Amniotic stem cell (primary cell): Measurements from ENCODE around the gene GAPDH.
A peak's percentile ranks its signal among the peaks of the same experiment; 100 is the strongest.
"Not testable (repeated sequence)": the region's sequence is repeated elsewhere in the genome, so short reads cannot be mapped to it uniquely, and the experiment has no call there.

ENCODE experiments used
- DNase-seq: peaks from one replicate; lab custom pipeline; 2025; lab: John Stamatoyannopoulos, UW

GAPDH gene

DNA sequence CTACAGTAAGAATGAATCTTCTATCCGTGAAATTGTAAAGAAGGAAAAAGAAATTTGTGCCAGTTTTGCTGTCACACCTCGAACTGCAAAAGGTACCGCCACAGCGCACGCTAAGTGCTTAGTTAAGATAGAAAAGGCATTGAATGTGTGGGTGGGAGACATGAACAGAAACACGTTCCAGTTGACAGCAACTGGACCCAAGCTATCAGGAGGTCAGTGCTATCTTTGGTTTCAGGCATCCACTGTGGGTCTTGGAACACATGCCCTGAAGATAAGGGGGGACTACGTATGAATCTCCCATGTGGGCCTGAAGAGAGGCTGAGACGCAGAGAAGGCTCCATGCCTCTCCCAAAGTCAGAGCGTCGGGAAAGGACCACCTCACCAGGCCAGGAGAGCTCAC, 11.7 kb downstream of the GAPDH start:
- DNase-seq, result no peak

DNA sequence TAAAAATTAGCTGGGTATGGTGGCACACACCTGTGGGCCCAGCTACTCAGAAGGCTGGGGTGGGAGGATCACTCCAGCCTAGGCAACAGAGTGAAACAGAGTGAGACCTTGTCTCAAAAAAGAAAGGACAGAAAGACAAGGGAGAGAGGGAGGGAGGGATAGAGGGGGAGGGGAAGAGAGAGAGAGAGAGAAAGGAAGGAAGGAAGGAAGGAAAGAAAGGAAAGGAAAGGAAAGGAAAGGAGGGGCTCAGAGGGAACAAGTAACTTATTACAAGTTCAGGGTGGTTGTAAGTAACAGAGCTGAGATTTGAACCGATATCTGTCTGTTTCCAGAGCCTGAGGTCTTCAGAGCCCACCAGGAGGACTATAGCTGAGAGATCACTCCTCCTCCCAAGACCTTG, 13.2 kb downstream of the GAPDH start:
- DNase-seq, result no peak

GRCh38 chr12:6547987-6548386, 13.7 kb downstream of the GAPDH start:
- DNase-seq, result peak; percentile 52

- DNase-seq, result no peak
Measured at GRCh38 chr12:6548556-6548955, 14.2 kb downstream of the GAPDH start.

DNA sequence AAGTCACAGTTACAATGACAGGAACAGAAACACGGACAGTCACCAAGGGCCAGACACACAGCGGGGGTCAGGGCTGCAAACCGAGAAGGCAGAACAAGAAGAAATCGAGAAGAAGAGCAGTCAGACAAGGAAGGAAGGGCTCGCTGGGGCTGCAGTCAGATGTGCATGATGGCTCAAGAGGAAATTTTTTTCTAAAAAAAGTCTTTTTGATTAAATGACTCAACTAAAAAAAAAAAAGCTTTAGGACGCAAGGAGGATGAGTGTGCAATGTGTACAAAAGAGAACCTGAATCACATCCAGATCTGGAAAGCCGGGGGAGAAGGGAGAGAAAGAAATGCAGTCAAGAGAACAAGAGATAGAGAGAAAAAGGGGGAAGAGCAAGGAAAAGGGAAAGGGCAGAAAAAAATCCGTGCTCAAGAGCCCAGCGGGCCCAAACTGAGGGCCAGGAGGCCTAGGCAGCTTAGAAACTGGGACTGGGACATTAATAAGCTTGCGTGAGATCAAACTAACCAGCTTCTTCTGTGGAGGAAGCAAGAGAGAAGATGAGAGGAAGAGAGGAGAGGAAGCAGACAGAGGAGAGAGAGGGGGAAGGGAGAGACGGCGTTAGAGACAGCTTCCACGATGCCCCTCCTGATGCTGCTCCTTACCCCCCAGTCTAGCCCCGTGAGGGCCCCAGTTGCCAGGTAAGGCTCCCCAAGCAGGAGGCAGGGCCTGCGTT, 14.8 kb downstream of the GAPDH start:
- DNase-seq, result peak; percentile 49

DNA sequence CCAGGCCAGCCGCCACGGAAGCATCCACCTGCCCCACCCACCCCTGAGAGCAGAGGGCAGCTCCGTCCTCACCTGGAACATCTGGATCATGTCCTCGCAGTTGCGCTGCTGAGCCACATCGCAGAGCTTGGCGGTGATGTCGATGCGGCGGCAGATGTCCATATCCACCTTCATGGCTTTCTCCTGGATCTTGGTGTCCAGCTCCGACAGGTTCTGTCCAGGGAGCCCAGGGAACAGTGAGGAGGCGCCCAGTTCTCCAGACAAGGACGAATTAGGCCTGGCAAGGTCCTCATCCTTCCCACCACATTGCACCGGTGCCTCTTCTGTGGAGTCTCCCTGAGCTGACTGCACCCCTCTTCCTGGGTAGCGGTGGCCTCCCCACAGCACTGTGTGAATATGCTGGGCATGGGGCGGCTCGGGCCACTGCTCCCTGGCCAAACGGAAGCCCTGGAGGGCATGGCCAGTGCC, 15.4 kb downstream of the GAPDH start:
- no peak for DNase-seq

DNA sequence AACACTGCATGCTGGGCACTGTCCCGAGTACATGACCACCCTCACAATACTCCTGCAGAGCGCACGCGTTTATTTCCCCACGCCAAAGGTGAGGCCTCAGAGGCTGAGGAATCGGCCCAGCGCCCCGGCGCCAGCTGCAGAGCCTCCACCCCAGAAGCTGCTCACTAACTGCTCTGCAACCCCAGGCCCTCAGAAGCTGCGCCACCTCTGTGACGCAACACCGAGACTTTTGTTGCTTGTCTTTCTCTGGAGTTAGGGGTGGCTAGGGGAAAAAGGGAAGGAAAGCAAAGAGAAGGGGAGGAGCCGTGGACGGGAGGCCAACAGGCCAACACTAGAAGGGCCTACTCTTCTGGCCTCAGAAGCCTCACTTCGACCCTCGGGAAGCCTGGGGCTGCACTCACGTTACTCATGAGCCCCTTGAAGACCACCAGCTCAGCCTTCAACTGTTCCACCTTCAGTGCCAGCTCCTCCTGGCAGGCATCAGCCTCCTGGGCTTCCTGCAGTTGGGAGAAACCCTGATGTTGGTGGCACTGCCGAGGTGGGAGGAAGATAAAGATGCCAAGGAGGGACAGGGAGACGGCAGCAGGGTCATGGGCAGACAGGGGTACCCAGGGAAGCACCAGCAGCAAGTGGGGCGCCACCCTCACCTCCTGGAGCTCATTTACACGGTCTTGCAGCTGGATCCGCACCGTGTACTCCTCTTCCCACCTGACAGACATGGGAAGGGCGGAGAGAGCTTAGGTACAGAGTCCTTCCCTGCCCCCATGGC, 16.2 kb downstream of the GAPDH start:
- DNase-seq, result no peak

- no peak for DNase-seq
Measured at GRCh38 chr12:6551063-6551461, 16.7 kb downstream of the GAPDH start.

DNA sequence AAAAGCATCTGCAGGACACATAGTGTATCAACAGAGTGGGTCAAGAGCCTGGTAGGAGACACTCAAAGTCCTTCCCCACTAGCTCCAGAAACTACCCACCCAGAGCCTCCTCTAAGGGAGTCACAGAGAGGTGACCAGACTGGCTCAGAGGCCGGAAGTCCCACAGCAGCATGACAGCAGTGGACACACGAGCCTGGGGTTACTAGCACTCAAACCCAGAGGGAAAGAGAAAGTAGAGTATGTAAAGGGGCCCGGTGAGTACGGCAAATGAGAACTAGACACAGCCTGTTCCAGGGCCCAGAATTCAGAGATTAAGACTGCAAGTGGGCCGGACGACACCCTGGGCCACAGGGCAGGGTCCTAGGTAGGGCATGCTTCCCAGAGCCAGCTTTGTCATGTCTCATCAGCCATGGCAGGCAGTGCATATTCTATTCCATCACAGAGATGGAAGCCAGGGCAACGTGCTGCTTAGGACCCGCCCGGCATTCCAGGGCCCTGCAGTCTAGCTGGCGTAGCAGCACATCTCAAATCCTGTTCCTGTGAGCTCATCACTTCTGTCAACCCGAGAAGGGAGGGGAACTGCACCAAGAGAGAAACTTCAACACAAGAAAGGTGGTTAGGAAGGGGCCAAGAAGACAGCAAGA, 17.3 kb downstream of the GAPDH start:
- DNase-seq, result peak; percentile 57

- DNase-seq, result no peak
Measured at GRCh38 chr12:6552140-6552551, 17.8 kb downstream of the GAPDH start.

- DNase-seq, result peak; percentile 72
Measured at GRCh38 chr12:6553051-6553868, 18.9 kb downstream of the GAPDH start.

DNA sequence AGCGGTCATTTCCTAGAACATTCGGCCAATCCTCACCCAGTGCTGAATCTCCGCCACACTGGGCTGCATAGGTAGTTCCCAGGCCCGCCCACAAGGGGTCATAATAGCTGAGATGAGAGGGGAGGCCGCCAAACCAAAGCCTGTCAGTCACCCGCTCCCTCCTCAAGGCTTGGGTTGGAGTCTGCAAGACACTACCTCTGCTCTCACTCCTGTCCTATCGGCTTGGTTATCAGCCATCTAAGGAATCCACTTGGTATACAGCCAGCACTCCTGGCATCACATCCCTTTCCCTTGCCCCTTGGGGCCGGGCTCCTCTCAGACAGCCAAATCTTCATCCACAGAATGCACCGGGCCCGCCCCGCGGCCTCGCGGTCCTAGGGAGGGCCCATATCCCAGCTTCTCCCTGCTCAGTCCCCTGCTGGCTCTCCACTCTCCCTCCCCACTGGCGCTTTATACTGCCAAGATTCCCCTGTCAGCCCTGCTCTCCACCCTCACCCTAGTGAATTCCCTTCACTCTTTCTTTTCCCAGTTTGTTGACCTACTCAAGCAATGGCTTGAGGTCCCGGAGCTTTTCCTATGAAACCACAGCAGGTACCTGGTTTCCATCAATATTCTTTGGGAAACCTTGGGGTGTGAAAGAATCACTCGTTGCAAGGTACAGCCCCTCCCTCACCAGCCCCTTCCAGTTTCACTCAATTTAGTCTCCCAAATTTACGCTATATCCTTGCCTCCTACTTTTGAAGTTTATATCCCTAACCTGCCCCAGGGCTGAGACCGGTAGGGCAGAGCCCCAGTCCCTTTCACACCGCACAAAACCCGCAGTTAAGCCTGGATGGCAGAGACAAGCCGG, 20.1 kb downstream of the GAPDH start:
- DNase-seq, result no peak

- DNase-seq, result no peak
Measured at GRCh38 chr12:6555018-6555691, 20.8 kb downstream of the GAPDH start.

DNA sequence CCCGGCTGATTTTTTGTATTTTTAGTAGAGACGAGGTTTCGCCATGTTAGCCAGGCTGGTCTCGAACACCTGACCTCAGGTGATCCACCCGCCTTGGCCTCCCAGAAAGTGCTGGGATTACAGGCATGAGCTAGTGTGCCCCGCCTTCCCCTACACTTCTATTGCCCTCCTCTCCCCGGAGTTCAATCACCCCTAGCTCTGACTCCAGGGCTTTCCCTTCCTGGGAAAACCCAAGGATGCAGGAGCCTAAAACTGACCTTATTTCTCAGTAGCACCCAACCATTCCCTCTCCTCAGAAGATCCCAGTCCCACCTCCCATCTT, 22.1 kb downstream of the GAPDH start:
- not testable (repeated sequence) for DNase-seq

GRCh38 chr12:6556857-6557256, 22.5 kb downstream of the GAPDH start:
- no peak for DNase-seq

DNA sequence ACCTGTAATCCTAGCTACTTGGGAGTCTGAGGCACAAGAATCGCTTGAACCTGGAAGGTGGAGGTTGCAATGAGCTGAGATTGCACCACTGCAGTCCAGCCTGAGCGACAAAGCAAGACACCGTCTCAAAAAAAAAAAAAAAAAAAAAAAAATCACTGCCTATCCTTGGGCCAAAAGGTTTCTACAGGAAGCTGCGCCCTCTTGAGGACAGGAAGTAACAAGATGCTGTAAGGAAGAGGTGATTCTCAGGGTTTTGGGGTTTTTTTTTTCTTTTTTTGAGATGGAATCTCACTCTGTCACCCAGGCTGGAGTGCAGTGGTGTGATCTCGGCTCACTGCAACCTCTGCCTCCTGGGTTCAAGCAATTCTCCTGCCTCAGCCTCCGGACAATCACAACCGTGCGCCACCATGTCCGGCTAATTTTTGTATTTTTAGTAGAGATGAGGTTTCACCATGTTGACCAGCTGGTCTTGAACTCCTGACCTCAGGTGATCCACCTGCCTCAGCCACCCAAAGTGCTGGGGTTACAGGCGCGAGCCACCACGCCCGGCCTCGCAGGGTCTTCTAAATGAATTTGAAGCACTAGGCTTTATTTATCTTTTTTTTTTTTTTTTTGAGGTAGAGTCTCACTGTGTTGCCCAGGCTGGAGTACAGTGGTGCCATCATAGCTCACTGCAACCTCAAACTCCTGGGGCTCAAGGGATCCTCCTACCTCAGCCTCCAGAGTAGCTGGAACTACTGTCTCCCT, 23.9 kb downstream of the GAPDH start:
- DNase-seq, result peak; percentile 81

DNA sequence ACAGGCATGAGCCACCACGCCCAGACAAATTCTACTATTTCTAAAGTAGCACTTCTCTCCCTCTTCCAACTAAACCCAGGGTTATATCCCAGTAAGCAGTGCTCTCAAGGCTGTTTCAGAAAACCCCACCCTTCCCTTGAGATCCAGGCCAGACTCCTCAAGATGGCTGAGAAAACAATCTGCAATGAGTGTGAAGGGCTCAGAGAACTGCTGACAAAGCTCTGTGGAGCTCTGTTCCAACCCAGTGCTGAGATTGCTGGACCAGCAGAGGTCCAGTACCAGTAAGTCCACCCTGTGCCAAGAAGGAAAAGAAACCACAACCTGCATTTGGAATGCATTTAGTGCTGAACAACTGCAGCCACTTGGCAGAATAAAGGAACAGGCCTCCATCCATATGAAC, 25.2 kb downstream of the GAPDH start:
- DNase-seq, result no peak

DNA sequence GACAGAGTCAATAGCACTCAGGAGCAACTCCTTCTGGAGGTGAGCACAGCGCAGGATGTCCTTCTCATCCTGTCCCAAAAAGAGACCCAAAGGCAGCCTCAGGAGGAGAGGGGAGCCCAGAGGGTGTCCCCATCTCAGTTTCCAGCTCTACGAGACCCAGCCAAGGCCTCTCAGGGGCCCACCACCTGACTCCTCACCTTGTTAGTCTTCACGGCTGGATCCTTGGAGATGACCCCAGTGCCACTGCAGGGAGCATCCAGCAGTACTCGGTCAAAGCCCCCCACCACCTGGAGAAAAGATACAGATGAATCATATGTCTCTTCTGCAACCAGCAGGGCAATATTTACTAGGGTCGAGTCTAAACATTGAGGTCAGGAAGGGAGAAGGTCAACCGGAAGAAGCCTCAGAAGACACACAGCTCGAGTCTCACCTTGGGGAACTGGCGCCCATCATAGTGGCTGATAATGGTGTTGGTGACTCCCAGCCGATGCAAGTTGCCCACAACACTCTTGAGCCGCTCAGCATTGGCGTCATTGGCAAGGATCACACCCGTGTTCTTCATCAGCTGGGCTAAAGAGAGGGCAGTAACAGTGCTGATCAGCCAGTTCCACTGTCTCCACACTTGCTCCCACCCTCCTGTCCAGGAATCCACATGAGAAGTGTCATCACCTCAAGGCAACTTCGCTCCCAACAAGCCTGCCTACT, 26.3 kb downstream of the GAPDH start:
- DNase-seq, result no peak

DNA sequence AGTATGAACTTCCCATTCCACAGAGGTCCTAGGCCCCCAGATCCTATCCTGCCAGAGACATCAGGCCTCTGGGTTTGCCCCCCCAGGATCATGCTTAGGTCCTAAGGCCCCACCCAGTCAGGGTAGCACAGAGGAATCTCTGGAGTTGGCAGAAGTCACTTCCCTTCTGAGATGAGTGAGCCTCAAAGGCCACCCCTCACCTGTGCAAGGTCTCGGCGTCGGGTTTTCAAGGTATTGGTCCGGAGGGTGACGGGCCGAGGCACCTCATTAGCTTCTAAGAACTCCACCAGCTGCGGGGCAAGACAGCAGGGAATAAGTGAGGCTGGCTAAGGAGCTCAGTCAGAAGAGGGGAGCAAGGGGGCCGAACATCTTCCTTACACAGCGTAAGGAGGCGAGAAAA, 28.6 kb downstream of the GAPDH start:
- no peak for DNase-seq
